ENCODE measurements around the gene DLEC1.

The DLEC1 gene

GRCh38 chr3:38083871-38084333, 44.9 kb downstream of the DLEC1 start:
- no peaks in the 10 kb centered on the region for H3K27me3 ChIP-seq (ENCODE audit: control insufficient read depth, insufficient read depth, low read length)
- no peak overlapping the region for H3K27ac ChIP-seq
- no peaks in the 10 kb centered on the region for H3K4me1 ChIP-seq
- H2AFZ ChIP-seq = no peak overlapping the region
- no peak overlapping the region for H3K4me2 ChIP-seq (ENCODE audit: low read length)
- no peak overlapping the region for H3K4me3 ChIP-seq (ENCODE audit: low read depth, low read length)
- H3K9ac ChIP-seq = no peak overlapping the region
- no peak for TF ChIP-seq CTCF (IDR thresholded peaks at IDR 0.05)
- no peaks in the 10 kb centered on the region for H3K36me3 ChIP-seq (ENCODE audit: control insufficient read depth, insufficient read depth, low read length)
- no peaks in the 10 kb centered on the region for H3K79me2 ChIP-seq
- no peaks in the 10 kb centered on the region for H3K9me3 ChIP-seq (ENCODE audit: control insufficient read depth, low read length)

DNA sequence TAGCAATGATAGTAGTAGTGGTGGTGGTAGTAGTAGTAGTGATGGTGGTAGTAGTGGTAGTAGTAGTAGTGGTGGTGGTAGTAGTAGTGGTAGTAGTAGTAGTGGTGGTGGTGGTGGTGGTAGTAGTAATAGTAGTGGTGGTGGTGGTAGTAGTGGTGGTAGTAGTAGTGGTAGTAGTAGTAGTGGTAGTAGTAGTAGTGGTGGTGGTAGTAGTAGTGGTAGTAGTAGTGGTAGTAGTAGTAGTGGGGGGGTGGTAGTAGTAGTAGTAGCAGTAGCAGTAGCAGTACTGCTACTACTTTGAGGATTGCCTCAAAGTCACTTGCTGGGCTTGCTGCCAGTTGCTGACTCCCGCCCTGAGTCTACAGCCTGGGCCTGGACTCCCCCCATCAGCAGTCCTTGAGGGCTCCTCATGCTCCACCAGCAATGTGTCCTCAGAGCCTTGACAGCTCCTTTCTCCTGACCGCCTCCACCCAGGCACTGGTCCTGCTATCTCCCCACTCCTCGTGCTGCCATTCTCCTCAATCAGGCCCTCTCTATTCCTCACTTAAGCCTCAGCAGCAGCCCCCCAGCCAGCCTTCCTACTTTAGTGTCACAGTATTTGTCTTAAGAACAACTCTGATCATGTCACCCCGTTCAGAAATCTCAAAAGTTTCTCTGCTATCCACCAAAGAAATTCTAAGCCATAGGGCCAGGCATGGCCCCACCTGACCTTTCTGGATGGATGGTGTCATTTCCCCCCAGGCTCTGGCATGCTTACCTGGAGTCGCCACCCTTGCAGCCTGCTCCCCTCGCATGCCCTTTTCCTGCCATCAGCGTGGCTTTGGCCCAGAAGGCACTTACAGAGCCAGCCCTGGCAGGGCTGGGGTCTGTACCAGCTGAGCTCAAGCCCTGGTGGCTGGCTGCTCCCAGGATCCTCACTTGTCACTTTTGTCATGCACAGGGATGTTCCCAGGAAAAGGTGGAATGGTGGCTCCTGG, 45.6 kb downstream of the DLEC1 start:
- Histone ChIP-seq H2AFZ (no peak overlapping the region), H3K9ac (no peak overlapping the region), H3K36me3 (ENCODE audit: control insufficient read depth, insufficient read depth, low read length) (no peaks in the 10 kb centered on the region), H3K4me2 (ENCODE audit: low read length) (no peak overlapping the region), H3K79me2 (no peaks in the 10 kb centered on the region), H3K9me3 (ENCODE audit: control insufficient read depth, low read length) (no peaks in the 10 kb centered on the region), H3K4me1 (no peaks in the 10 kb centered on the region), H3K4me3 (ENCODE audit: low read depth, low read length) (no peak overlapping the region), H3K27ac (no peak overlapping the region), H3K27me3 (ENCODE audit: control insufficient read depth, insufficient read depth, low read length) (no peaks in the 10 kb centered on the region)
- no peak for TF ChIP-seq CTCF (IDR thresholded peaks at IDR 0.05)

GRCh38 chr3:38085311-38085942, 46.4 kb downstream of the DLEC1 start:
- Histone ChIP-seq H3K79me2 (no peaks in the 10 kb centered on the region), H3K4me1 (no peaks in the 10 kb centered on the region), H3K36me3 (ENCODE audit: control insufficient read depth, insufficient read depth, low read length) (no peaks in the 10 kb centered on the region), H3K9me3 (ENCODE audit: control insufficient read depth, low read length) (no peaks in the 10 kb centered on the region), H3K4me2 (ENCODE audit: low read length) (no peak overlapping the region), H3K9ac (no peak overlapping the region), H3K4me3 (ENCODE audit: low read depth, low read length) (no peak overlapping the region), H3K27ac (no peak overlapping the region), H3K27me3 (ENCODE audit: control insufficient read depth, insufficient read depth, low read length) (no peaks in the 10 kb centered on the region), H2AFZ (no peak overlapping the region)
- TF ChIP-seq CTCF (IDR thresholded peaks at IDR 0.05) = no peak

- Histone ChIP-seq H3K9ac (no peak overlapping the region), H2AFZ (no peak overlapping the region), H3K36me3 (ENCODE audit: control insufficient read depth, insufficient read depth, low read length) (no peaks in the 10 kb centered on the region), H3K4me3 (ENCODE audit: low read depth, low read length) (no peak overlapping the region), H3K27ac (no peak overlapping the region), H3K79me2 (no peaks in the 10 kb centered on the region), H3K9me3 (ENCODE audit: control insufficient read depth, low read length) (no peaks in the 10 kb centered on the region), H3K27me3 (ENCODE audit: control insufficient read depth, insufficient read depth, low read length) (no peaks in the 10 kb centered on the region), H3K4me2 (ENCODE audit: low read length) (no peak overlapping the region), H3K4me1 (no peaks in the 10 kb centered on the region)
- no peak for TF ChIP-seq CTCF (IDR thresholded peaks at IDR 0.05)
Measured at GRCh38 chr3:38085943-38086324, 46.9 kb downstream of the DLEC1 start.
